Eye (tissue), 1 donor: ENCODE data around the gene RNF167.
"Not testable (repeated sequence)": the region's sequence is repeated elsewhere in the genome, so short reads cannot be mapped to it uniquely, and the experiment has no call there.

ENCODE experiments used
- DNase-seq: peaks from one replicate; pipeline ENCODE4 v3.0.0-alpha.2; 2015

Gene RNF167

GRCh38 chr17:4903051-4903818, 36.8 kb upstream of the RNF167 start, which contains the start of gene CHRNE:
CHRNE (minus strand) TSS chr17:4903098; CDS start chr17:4903063, 35 bp downstream.
- DNase-seq = peak; percentile 91

- not testable (repeated sequence) for DNase-seq
These were observed 33.4 kb upstream of the RNF167 start for GRCh38 chr17:4906642-4907041.

GRCh38 chr17:4908301-4908700, 31.8 kb upstream of the RNF167 start:
- DNase-seq = peak; percentile 38

- DNase-seq = peak; percentile 92
These were observed 31.2 kb upstream of the RNF167 start for GRCh38 chr17:4908711-4909496.

GRCh38 chr17:4913994-4914393, 26.1 kb upstream of the RNF167 start:
- peak; percentile 11 for DNase-seq

- not testable (repeated sequence) for DNase-seq
These were observed 25.5 kb upstream of the RNF167 start for GRCh38 chr17:4914551-4914950.

GRCh38 chr17:4919511-4920047, 20.5 kb upstream of the RNF167 start:
- no peak for DNase-seq

GRCh38 chr17:4920351-4921048, 19.6 kb upstream of the RNF167 start:
- DNase-seq = no peak

GRCh38 chr17:4921320-4921719, 18.7 kb upstream of the RNF167 start:
- DNase-seq = no peak

- DNase-seq = not testable (repeated sequence)
These were observed 13.3 kb upstream of the RNF167 start for GRCh38 chr17:4926577-4927335.

GRCh38 chr17:4928881-4929280, 11.2 kb upstream of the RNF167 start:
- DNase-seq = no peak

- DNase-seq = no peak
These were observed 8.1 kb upstream of the RNF167 start, which contains the start of gene GP1BA for GRCh38 chr17:4931963-4932362. GP1BA (plus strand) TSS chr17:4932277; CDS start chr17:4932605, 328 bp downstream.

GRCh38 chr17:4932756-4933155, 7.3 kb upstream of the RNF167 start:
- DNase-seq = no peak

GRCh38 chr17:4933646-4934045, 6.4 kb upstream of the RNF167 start:
- no peak for DNase-seq

- peak; percentile 19 for DNase-seq
These were observed 5.7 kb upstream of the RNF167 start for GRCh38 chr17:4934173-4934979.

GRCh38 chr17:4935650-4936049, 4.4 kb upstream of the RNF167 start:
- DNase-seq = no peak

- no peak for DNase-seq
These were observed 3.6 kb upstream of the RNF167 start for GRCh38 chr17:4936436-4936835.

GRCh38 chr17:4937553-4937952, 2.5 kb upstream of the RNF167 start:
- no peak for DNase-seq

- no peak for DNase-seq
These were observed 2.0 kb upstream of the RNF167 start for GRCh38 chr17:4938069-4938491.

- DNase-seq = no peak
These were observed 1.2 kb upstream of the RNF167 start for GRCh38 chr17:4938688-4939545.

GRCh38 chr17:4939546-4939795, 597 bp upstream of the RNF167 start:
- no peak for DNase-seq
